NT2/D1 (cell line): ENCODE results near the gene ABCF1.

Source experiments
- SUZ12 ChIP-seq: IDR thresholded peaks from 2 replicates; pipeline ENCODE4 v1.6.1; 2011; ENCODE audit not compliant: insufficient read length, insufficient read depth; ENCODE audit errors: extremely low read depth
- YY1 ChIP-seq: IDR thresholded peaks from 2 replicates; pipeline ENCODE4 v1.6.1; 2011; ENCODE audit not compliant: insufficient read length, insufficient read depth
- ZNF274 ChIP-seq: IDR thresholded peaks from 2 replicates; pipeline ENCODE4 v1.6.1; 2011; ENCODE audit warnings: mild to moderate bottlenecking, low read depth, low read length

- TF ChIP-seq YY1, result no peak
- TF ChIP-seq ZNF274, result no peak
- no peak for TF ChIP-seq SUZ12
These were observed 64.6 kb downstream of the ABCF1 start for GRCh38 chr6:30635834-30636233.
